GM19239 (cell line): ENCODE data around the gene ROPN1L.
"Not testable (repeated sequence)": the region's sequence is repeated elsewhere in the genome, so short reads cannot be mapped to it uniquely, and the experiment has no call there.

Source experiments
- DNase-seq: peaks from one replicate; pipeline ENCODE4 v3.0.0; 2011; ENCODE audit warnings: low spot score; ENCODE audit not compliant: insufficient read length
- FAIRE-seq: peaks from 2 replicates; lab custom pipeline; 2011; peaks lifted over from hg19 to GRCh38; lab: Jason Lieb, UNC

The ROPN1L gene

GRCh38 chr5:10493884-10494283 lies 52.2 kb downstream of the ROPN1L start:
- DNase-seq: no peak
- peak; percentile 11 for FAIRE-seq

GRCh38 chr5:10494497-10494896 lies 52.8 kb downstream of the ROPN1L start:
- FAIRE-seq, DNase-seq: not testable (repeated sequence)

GRCh38 chr5:10497554-10497953 lies 55.9 kb downstream of the ROPN1L start:
- FAIRE-seq: no peak
- no peak for DNase-seq

- FAIRE-seq (no peak), DNase-seq (no peak)
Measured at GRCh38 chr5:10498350-10498749, 56.7 kb downstream of the ROPN1L start.

GRCh38 chr5:10499066-10499465 lies 57.4 kb downstream of the ROPN1L start:
- DNase-seq (no peak), FAIRE-seq (no peak)

- FAIRE-seq (no peak), DNase-seq (no peak)
Measured at GRCh38 chr5:10499776-10500175, 58.1 kb downstream of the ROPN1L start.

GRCh38 chr5:10500669-10501068 lies 59.0 kb downstream of the ROPN1L start:
- DNase-seq (no peak), FAIRE-seq (no peak)

GRCh38 chr5:10501554-10502075 lies 59.9 kb downstream of the ROPN1L start:
- no peak for FAIRE-seq
- no peak for DNase-seq

GRCh38 chr5:10502130-10502529 lies 60.5 kb downstream of the ROPN1L start:
- FAIRE-seq: no peak
- no peak for DNase-seq

- no peak for FAIRE-seq
Measured at GRCh38 chr5:10502578-10502977, 60.9 kb downstream of the ROPN1L start.

GRCh38 chr5:10503321-10503720 lies 61.6 kb downstream of the ROPN1L start:
- FAIRE-seq (no peak), DNase-seq (no peak)

More at GRCh38 chr5:10502578-10502977, 60.9 kb downstream of the ROPN1L start:
- no peak for DNase-seq

- FAIRE-seq (no peak), DNase-seq (no peak)
Measured at GRCh38 chr5:10503997-10504793, 62.5 kb downstream of the ROPN1L start.

- FAIRE-seq: no peak
Measured at GRCh38 chr5:10505517-10506095, 63.9 kb downstream of the ROPN1L start.

GRCh38 chr5:10506535-10506934 lies 64.9 kb downstream of the ROPN1L start:
- no peak for FAIRE-seq

More at GRCh38 chr5:10505517-10506095, 63.9 kb downstream of the ROPN1L start:
- no peak for DNase-seq

GRCh38 chr5:10507575-10508096 lies 66.0 kb downstream of the ROPN1L start:
- no peak for DNase-seq

More at GRCh38 chr5:10506535-10506934, 64.9 kb downstream of the ROPN1L start:
- DNase-seq: no peak

GRCh38 chr5:10509575-10509974 lies 67.9 kb downstream of the ROPN1L start:
- DNase-seq (no peak), FAIRE-seq (no peak)

More at GRCh38 chr5:10507575-10508096, 66.0 kb downstream of the ROPN1L start:
- FAIRE-seq: no peak

- DNase-seq (no peak), FAIRE-seq (no peak)
Measured at GRCh38 chr5:10511741-10512640, 70.3 kb downstream of the ROPN1L start.

GRCh38 chr5:10513501-10514442 lies 72.1 kb downstream of the ROPN1L start:
- no peak for DNase-seq
- no peak for FAIRE-seq

- not testable (repeated sequence) for FAIRE-seq, DNase-seq
Measured at GRCh38 chr5:10514572-10514971, 72.9 kb downstream of the ROPN1L start.
